NOMO-1 (cell line): ENCODE measurements around the gene POLR3H.

ENCODE experiments used
- DNase-seq, 2 experiments: peaks; one replicate each; lab custom pipeline; 2025; ENCODE audit not compliant: unreplicated experiment in 2 of 2; lab: John Stamatoyannopoulos, UW

Gene POLR3H

GRCh38 chr22:41539146-41540005 is 4.9 kb downstream of the POLR3H start:
- DNase-seq = no peak

DNA sequence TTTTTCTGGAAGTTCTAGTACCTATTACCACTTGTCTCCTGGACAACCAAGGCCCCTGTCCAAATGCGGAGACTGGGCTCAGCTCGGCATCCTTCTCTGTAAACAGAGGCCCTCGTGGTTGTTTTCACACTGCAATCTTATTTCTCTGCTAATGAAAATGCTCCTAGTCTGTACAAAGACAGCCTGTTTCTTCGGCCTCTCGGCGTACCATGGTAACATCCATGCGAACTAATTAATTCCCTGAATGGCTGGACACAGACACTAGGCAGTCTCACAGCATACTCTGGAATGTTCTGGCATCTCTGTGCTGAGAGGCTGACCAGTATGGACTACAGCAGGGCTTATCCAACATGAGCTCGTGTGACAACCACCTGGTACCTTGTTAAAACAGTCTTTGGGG is 5.7 kb downstream of the POLR3H start:
- DNase-seq = no peak

- DNase-seq = no peak
These were observed 7.1 kb downstream of the POLR3H start for GRCh38 chr22:41537203-41537602.

DNA sequence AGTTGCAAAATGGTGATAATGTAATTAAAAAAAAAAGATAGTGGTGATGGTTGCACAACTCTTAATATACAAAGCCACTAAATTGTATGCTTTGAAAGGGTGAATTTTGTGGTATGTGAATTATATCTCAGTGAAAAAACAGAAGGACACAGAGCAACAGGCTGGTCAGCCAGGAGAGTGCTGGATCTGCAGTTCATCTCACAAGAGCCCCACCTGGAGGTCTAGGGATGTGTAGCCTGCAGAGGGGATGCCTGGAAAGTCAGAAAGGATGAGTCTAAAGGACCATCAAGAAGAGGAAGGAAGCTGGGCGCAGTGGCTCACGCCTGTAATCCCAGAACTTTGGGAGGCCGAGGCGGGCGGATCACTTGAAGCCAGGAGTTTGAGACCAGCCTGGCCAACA is 9.0 kb downstream of the POLR3H start:
- DNase-seq = no peak

GRCh38 chr22:41534219-41534618 is 10.1 kb downstream of the POLR3H start:
- DNase-seq = no peak

GRCh38 chr22:41532908-41533825 is 11.1 kb downstream of the POLR3H start:
- DNase-seq = peak; percentile 40 to 45

GRCh38 chr22:41531715-41532477 is 12.4 kb downstream of the POLR3H start:
- DNase-seq = no peak

GRCh38 chr22:41530890-41531714 is 13.2 kb downstream of the POLR3H start:
- DNase-seq = no peak

DNA sequence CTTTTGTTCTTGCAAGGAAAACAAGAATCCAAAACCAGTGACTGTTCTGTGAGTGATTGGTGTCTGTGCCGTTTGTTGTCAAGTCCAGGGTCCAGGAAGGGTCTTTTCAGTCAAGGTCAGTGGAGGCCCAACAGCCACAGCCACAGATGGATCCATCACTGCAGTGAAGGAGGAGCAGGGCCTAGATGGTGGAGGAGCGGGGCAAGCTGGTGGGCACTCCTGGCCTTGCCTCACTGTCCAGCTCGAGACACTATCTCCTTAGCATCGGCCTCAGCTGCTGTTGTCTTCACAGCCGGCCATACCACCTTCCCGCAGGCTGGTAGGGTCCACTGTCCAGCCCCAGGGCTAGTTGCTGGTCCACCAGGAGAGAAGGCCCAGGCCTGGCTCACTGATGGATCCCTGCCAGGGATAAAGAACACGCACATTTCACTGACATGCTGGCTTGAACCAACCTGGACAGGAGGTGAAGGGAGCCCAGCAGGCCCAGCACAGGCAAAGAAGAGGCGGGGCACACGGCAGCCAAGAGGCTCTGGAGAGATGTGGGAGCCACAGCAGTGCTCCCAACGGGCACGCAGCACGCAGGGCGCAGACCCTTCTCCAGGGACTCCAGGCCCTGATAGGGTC is 15.2 kb downstream of the POLR3H start:
- DNase-seq = no peak

DNA sequence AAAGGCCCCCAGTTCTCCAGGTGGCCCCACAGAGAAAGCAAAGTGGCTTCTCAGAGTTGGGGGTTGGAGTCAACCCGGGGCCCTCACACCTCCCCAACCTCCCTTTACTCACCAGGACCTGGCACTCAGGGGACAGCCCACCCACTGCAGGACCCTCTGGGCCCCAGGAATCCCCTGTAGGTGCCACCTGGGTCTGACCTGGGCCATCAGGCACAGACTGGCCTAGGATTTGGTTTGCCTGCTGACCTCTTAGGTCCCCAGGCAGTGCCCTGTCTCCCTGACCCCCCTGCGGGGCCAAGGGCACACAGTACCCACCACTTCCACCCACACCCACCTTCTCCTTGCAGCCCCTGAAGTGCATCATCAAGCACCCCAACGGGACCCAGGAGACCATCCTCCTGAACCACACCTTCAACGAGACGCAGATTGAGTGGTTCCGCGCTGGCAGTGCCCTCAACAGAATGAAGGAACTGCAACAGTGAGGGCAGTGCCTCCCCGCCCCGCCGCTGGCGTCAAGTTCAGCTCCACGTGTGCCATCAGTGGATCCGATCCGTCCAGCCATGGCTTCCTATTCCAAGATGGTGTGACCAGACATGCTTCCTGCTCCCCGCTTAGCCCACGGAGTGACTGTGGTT is 16.0 kb downstream of the POLR3H start:
- no peak for DNase-seq

- peak in 1 of 2 experiments; percentile 26 for DNase-seq
These were observed 17.2 kb downstream of the POLR3H start for GRCh38 chr22:41526830-41527799.

GRCh38 chr22:41526226-41526829 is 17.9 kb downstream of the POLR3H start:
- DNase-seq = no peak

GRCh38 chr22:41525450-41526225 is 18.6 kb downstream of the POLR3H start:
- no peak for DNase-seq

GRCh38 chr22:41524809-41525449 is 19.3 kb downstream of the POLR3H start:
- no peak for DNase-seq

GRCh38 chr22:41524251-41524661 is 20.0 kb downstream of the POLR3H start:
- no peak for DNase-seq

- DNase-seq = no peak
These were observed 20.6 kb downstream of the POLR3H start for GRCh38 chr22:41523464-41524221.
